Kidney (tissue), 14 donors: ENCODE results near the gene USP6NL. TPM values are rescaled to one million over a fixed set of nuclear protein-coding genes. Genes with fewer than 3 reads are reported as not detected.

ENCODE experiments used
- DNase-seq, 5 donors: peaks; one replicate each; pipeline ENCODE4 v3.0.0-alpha.2; 2013 to 2020
- FAIRE-seq: peaks from 2 replicates; lab custom pipeline; 2012; peaks lifted over from hg19 to GRCh38; lab: Jason Lieb, UNC
- H3K27ac ChIP-seq, 2 donors: one replicate each; pipeline ENCODE4 v1.7.0; 2013; ENCODE audit warnings: low read depth in 2 of 2, low read length in 2 of 2, inconsistent platforms in 1 of 2
- H3K27me3 ChIP-seq: one replicate; pipeline ENCODE4 v1.7.1; 2013; ENCODE audit warnings: low read length, inconsistent platforms; ENCODE audit not compliant: control insufficient read depth, insufficient read depth
- H3K36me3 ChIP-seq, 3 donors: one replicate each; pipeline versions ENCODE4 v1.7.0 to v1.7.1; 2013; ENCODE audit warnings: low read length in 3 of 3, control low read depth in 1 of 3, inconsistent platforms in 1 of 3; ENCODE audit not compliant: insufficient read depth in 3 of 3, control insufficient read depth in 2 of 3
- H3K4me1 ChIP-seq, 3 donors: one replicate each; pipeline versions ENCODE4 v1.7.0 to v1.7.1; 2013; ENCODE audit warnings: low read length in 3 of 3, inconsistent platforms in 1 of 3, low read depth in 1 of 3; ENCODE audit not compliant: control insufficient read depth in 2 of 3, insufficient read depth in 2 of 3
- H3K4me3 ChIP-seq, 3 donors: one replicate each; pipeline versions ENCODE4 v1.7.0 to v1.8.1; 2013; ENCODE audit warnings: low read length in 3 of 3, control low read depth in 1 of 3, inconsistent platforms in 1 of 3
- H3K9ac ChIP-seq, 3 donors: one replicate each; pipeline versions ENCODE4 v1.7.0 to v1.7.1; 2013; ENCODE audit warnings: low read length in 3 of 3, control low read depth in 1 of 3, inconsistent platforms in 1 of 3
- H3K9me3 ChIP-seq, 3 donors: one replicate each; pipeline versions ENCODE4 v1.7.0 to v1.7.1; 2013; ENCODE audit warnings: low read length in 3 of 3, control low read depth in 1 of 3, inconsistent platforms in 1 of 3; ENCODE audit not compliant: control insufficient read depth in 2 of 3, insufficient read depth in 1 of 3
- CTCF ChIP-seq: IDR thresholded peaks from 3 replicates; pipeline ENCODE4 v1.5.1; 2012; ENCODE audit warnings: mild to moderate bottlenecking, moderate library complexity, borderline replicate concordance; ENCODE audit not compliant: insufficient read depth; ENCODE audit errors: extremely low read depth
- intact Hi-C: fragments of 100-400 bp; cut with DNase I; formaldehyde crosslinking; loops from one replicate; pipeline ENCODE4 v1.11.1; 2022
- polyA plus RNA-seq: library from polyadenylated mRNA; stranded (reverse); fragments of 350-450 nt; fragmentation: Illumina TruSeq; extraction: RNeasy Lipid Tissue Mini Kit (QIAGEN cat#74804); gene quantifications from one replicate; pipeline ENCODE4 v1.2.3, GENCODE V29; 2014; ENCODE audit warnings: low read depth, low replicate concordance; ENCODE audit not compliant: insufficient read depth
- total RNA-seq: library from RNA; stranded (reverse); fragmentation: NEBNext Ultra II Directional; extraction: Animal tissue kit (Norgen Biotek cat#: 25700); gene quantifications from one replicate; pipeline ENCODE4 v1.2.1, GENCODE V29; 2021
- donor health status: control.
- donor health status: control.
- donor health status: control.
- donor health status: control.
- donor health status: control.
- donor health status: DM: yes; HTN: yes; CAD: no.
- donor health status: Normal renal cell carcinoma (clear cell type).

USP6NL gene
- total and polyA plus RNA-seq, 2 donors from 2014 or later, result 4.5 to 17.7 TPM

GRCh38 chr10:11536228-11536627 lies 75.2 kb downstream of the USP6NL start:
- no peak for FAIRE-seq
- intact Hi-C loops, result no loop called here
- Histone ChIP-seq H3K27me3 (no peaks in the 10 kb centered on the region), H3K36me3 (no peaks in the 10 kb centered on the region), H3K27ac (no peak overlapping the region), H3K4me1 (peaks cover 0 to 2% (median 0%) of the 10 kb centered on the region in 3 donors), H3K9ac (no peak overlapping the region), H3K4me3 (no peak overlapping the region), H3K9me3 (no peaks in the 10 kb centered on the region)
- no peak for DNase-seq
- TF ChIP-seq CTCF, result no peak

- H3K4me1 ChIP-seq, result peaks cover 0 to 2% (median 0%) of the 10 kb centered on the region in 3 donors
- no peak for DNase-seq
- no peaks in the 10 kb centered on the region for H3K36me3 ChIP-seq
- FAIRE-seq, result no peak
- H3K9me3 ChIP-seq, result no peaks in the 10 kb centered on the region
- H3K9ac ChIP-seq, result no peak overlapping the region
- H3K27me3 ChIP-seq, result no peaks in the 10 kb centered on the region
- H3K4me3 ChIP-seq, result no peak overlapping the region
- intact Hi-C loops, result no loop called here
- H3K27ac ChIP-seq, result no peak overlapping the region
- TF ChIP-seq CTCF, result no peak
Measured at GRCh38 chr10:11535346-11535959, 76.0 kb downstream of the USP6NL start.

GRCh38 chr10:11533328-11533781 lies 78.1 kb downstream of the USP6NL start:
- FAIRE-seq (no peak), DNase-seq (peak in 1 of 5 donors; percentile 19)
- H3K4me3 ChIP-seq, result no peak overlapping the region
- H3K27me3 ChIP-seq, result no peaks in the 10 kb centered on the region
- H3K27ac ChIP-seq, result no peak overlapping the region
- no peaks in the 10 kb centered on the region for H3K36me3 ChIP-seq
- no peaks in the 10 kb centered on the region for H3K9me3 ChIP-seq
- peaks cover 0 to 2% (median 0%) of the 10 kb centered on the region in 3 donors for H3K4me1 ChIP-seq
- intact Hi-C loops, result no loop called here
- H3K9ac ChIP-seq, result no peak overlapping the region
- TF ChIP-seq CTCF, result no peak
